ENCODE data around the gene TAF11L7.
"Not testable (repeated sequence)": the region's sequence is repeated elsewhere in the genome, so short reads cannot be mapped to it uniquely, and the experiment has no call there.

TAF11L7 gene

DNA sequence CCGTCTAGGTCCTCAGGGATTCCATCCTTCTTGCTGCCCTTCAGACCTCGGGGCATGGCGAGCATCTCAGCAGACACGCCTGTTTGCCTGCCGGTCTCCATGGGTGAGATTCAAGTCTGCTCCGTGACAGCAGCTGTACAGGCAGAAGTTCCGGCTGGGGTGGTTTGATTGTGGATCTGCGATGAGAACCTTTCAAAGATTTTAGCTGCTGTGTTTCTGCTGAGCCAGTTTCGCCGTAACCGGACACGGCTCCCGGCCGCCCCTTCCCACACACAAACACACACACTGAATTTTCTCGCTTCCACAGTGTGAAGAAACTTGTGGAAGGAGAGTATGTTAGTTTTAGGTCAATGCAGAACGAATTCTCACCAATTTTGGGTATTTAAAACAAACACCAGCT, at the start of gene TAF11L7:
TSS of gene TAF11L7 (minus strand) at position 101 of the 400 bp plus-strand sequence.
- DNase-seq, result not testable (repeated sequence)

DNA sequence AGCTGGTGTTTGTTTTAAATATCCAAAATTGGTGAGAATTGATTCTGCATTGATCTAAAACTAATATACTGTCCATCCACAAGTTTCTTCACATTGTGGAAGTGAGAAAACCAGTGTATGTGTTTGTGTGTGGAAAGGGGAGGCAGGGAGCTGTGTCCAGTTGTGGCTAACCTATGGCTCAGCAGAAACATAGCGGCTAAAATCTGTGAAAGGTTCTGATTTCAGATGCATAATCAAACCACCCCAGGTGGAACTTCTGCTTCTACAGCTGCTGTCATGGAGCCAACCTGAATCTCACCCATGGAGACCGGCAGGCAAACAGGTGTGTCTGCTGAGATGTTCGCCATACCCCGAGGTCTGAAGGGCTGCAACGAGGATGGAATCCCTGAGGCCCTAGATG, 48.6 kb upstream of the TAF11L7 start, which contains the start of gene TAF11L14:
TSS of gene TAF11L14 (plus strand) at position 301 of the 400 bp plus-strand sequence.
- DNase-seq, result no peak

DNA sequence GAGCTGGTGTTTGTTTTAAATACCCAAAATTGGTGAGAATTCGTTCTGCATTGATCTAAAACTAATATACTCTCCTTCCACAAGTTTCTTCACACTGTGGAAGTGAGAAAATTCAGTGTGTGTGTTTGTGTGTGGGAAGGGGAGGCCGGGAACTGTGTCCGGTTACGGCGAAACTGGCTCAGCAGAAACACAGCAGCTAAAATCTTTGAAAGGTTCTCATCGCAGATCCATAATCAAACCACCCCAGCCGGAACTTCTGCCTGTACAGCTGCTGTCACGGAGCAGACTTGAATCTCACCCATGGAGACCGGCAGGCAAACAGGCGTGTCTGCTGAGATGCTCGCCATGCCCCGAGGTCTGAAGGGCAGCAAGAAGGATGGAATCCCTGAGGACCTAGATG, 46.2 kb upstream of the TAF11L7 start, which contains the start of gene TAF11L13:
TSS of gene TAF11L13 (plus strand) at position 301 of the 400 bp plus-strand sequence.
- not testable (repeated sequence) for DNase-seq

DNA sequence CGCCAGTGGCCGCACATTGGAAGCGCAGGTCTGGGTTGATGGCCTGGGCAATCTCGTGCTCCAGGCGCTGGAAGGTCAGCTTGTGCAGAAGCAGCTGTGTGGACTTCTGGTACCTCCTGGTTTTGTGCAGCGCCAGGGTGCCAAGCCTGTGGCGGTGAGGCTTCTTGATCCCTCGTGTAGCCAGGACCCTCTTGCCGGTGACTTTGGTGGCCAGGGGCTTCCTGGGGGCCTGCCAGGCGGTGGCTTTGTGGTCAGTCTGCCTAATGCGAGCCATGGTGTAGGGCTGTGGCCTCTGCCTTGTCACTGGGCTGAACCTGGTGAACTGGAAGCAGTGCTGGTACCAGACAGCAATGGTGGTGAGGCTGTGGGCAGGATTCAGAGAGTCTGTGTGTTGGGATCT, 40.1 kb upstream of the TAF11L7 start:
- DNase-seq, result no peak

DNA sequence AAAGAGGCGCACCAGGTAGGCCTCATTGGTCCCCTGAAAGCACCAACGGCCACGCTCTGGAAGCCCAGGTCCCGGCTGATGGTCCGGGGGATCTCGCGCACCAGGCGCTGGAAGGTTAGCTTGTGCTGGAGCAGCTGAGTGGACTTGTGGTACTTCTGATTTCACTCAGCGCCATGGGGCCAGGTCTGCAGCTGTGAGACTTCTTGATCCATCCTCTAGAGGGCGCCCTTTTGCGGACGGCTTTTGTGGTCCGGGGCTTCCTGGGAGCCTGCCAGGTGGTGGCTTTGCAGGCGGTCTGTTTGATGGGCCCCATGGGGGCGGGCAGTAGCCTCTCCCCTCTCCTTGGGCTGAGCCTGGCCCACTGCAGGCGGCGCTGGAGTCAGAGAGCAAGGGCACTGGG, 35.1 kb upstream of the TAF11L7 start:
- no peak for DNase-seq

DNA sequence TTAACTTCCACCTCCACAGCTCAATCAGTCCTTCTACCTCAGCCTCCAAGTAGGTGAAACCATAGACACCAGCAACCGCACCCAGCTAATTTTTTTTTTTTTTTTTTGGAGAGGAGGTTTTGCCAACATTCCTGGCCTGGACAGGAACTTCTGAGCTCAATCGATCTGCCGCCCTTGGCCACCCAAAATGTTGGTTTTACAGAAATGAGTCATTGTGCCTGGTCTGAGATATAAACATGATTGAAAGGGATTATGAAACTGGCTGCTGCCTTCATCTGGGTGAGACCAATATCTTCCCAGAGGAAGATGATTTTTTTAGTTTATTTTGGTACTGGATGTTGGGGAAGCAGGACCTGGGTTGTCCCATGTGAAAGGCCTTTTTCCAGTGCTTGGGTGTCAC, 33.8 kb upstream of the TAF11L7 start:
- DNase-seq, result no peak

DNA sequence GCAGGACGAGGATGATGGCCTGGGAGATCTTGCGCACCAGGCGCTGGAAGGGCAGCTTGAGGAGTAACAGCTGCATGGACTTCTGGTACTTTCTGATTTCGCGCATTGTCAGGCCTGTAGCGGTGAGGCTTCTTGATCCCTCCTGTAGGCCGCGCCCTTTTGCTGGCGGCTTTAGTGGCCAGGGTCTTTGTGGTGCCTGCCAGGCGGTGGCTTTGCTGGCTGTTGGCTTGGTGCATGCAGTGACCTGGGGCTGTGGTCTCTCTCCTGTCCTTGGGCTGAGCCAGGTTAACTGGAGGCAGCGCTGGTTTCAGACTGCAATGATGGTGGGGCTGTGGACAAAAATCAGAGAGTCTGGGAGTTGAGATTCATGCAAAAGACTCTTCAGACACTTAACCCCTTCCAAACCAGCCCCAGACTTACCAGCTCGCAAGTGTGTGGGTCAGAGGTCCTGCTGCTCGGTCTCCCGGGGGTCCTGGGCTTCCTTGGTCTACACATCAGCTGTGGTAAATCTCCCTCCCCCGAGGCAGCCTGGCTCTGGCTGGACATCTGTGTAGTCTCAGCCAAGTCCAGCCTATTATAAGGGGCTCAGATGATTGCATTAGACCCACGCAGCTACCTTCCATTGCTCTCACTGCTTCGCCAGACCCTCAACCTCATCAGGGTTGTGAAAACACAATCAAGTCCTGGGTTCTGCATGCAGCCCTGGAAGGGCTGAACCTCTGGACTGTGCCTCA, 29.5 kb upstream of the TAF11L7 start:
- DNase-seq, result no peak

DNA sequence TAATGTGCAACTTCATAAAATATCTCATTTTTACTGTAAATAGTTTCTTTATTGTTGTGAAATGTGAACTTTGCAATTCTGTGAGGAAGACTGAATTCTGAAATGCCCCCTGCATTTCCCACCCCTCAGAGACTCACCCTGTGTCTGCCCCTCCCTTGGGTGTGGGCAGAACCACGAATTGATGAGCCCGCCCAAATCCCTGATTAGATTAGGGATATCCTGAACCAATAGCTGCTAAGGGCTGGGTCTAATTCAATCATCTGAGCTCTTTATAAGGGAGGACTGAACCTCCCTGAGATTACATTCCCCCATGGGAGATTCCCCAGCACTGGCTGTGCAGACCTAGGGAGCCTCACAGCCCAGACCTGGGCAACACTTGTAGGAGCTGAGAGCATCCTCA, 24.5 kb upstream of the TAF11L7 start, which contains the start of gene TAF11L12:
TSS of gene TAF11L12 (plus strand) at position 301 of the 400 bp plus-strand sequence.
- not testable (repeated sequence) for DNase-seq

DNA sequence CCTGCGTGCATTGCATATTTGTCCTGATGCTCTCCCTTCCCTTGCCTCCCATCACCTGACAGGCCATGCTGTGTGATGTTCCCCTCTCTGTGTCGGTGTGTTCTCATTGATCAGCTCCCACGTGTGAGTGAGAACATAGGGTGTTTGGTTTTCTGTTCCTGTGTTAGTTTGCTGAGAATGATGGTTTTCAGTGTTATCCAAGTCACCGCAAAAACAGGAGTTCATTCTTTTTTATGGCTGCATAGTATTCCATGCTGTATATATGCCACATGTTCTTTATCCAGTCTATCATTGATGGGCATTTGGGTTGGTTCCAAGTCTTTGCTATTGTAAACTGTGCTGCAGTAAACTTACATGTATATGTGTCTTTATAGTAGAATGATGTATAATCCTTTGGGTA, 21.9 kb upstream of the TAF11L7 start:
- not testable (repeated sequence) for DNase-seq

DNA sequence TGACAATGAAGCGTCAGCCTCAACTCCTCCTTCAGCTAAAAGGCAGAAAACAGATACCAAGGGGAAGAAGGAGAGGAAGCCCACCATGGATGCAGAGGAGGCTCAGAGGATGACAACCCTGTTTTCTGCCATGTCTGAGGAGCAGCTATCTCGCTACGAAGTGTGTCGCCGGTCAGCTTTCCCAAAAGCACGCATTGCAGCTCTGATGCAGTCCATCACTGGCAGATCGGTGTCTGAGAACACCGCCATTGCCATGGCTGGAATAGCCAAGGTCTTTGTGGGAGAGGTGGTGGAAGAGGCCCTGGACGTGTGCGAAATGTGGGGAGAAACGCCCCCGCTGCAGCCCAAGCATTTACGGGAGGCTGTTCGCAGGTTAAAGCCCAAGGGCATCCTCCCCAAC, 19.4 kb upstream of the TAF11L7 start:
- DNase-seq, result no peak

DNA sequence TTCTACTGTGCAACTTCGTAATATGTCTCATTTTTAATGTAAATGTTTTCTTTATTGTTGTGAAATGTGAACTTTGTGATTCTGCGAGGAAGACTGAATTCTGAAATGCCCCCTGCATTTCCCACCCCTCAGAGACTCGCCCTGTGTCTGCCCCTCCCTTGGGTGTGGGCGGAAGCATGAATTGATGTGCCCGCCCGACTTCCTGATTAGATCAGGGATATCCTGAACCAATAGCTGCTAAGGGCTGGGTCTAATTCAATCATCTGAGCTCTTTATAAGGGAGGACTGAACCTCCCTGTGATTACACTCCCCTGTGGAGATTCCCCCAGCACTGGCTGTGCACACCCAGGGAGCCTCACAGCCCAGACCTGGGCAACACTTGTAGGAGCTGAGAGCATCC, 18.3 kb upstream of the TAF11L7 start, which contains the start of gene TAF11L11:
TSS of gene TAF11L11 (plus strand) at position 304 of the 400 bp plus-strand sequence.
- DNase-seq, result not testable (repeated sequence)

DNA sequence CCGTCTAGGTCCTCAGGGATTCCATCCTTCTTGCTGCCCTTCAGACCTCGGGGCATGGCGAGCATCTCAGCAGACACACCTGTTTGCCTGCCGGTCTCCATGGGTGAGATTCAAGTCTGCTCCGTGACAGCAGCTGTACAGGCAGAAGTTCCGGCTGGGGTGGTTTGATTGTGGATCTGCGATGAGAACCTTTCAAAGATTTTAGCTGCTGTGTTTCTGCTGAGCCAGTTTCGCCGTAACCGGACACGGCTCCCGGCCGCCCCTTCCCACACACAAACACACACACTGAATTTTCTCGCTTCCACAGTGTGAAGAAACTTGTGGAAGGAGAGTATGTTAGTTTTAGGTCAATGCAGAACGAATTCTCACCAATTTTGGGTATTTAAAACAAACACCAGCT, 12.2 kb upstream of the TAF11L7 start, which contains the start of gene TAF11L10:
TSS of gene TAF11L10 (minus strand) at position 101 of the 400 bp plus-strand sequence.
- DNase-seq, result not testable (repeated sequence)

DNA sequence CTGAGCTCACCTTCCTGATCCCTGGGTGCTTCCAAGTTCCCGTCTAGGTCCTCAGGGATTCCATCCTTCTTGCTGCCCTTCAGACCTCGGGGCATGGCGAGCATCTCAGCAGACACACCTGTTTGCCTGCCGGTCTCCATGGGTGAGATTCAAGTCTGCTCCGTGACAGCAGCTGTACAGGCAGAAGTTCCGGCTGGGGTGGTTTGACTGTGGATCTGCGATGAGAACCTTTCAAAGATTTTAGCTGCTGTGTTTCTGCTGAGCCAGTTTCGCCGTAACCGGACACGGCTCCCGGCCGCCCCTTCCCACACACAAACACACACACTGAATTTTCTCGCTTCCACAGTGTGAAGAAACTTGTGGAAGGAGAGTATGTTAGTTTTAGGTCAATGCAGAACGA, 8.7 kb upstream of the TAF11L7 start, which contains the start of gene TAF11L9:
TSS of gene TAF11L9 (minus strand) at position 140 of the 400 bp plus-strand sequence.
- not testable (repeated sequence) for DNase-seq

DNA sequence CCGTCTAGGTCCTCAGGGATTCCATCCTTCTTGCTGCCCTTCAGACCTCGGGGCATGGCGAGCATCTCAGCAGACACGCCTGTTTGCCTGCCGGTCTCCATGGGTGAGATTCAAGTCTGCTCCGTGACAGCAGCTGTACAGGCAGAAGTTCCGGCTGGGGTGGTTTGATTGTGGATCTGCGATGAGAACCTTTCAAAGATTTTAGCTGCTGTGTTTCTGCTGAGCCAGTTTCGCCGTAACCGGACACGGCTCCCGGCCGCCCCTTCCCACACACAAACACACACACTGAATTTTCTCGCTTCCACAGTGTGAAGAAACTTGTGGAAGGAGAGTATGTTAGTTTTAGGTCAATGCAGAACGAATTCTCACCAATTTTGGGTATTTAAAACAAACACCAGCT, 5.3 kb upstream of the TAF11L7 start, which contains the start of gene TAF11L8:
TSS of gene TAF11L8 (minus strand) at position 101 of the 400 bp plus-strand sequence.
- DNase-seq, result not testable (repeated sequence)

Data from activated CD4-positive, alpha-beta T cell treated with anti-CD3 and anti-CD28 coated beads, Interleukin-2, amount 50 U/mL, for 4 hours (primary cell).